GM21381 (cell line): ENCODE results near the gene ADAM33.

Experiments
- ATAC-seq: cut with Tn5 transposase; IDR thresholded peaks from one replicate; pipeline ENCODE4 v1.9.1; 2021; ENCODE audit warnings: mild to moderate bottlenecking, moderate library complexity; ENCODE audit not compliant: unreplicated experiment

Gene ADAM33

DNA sequence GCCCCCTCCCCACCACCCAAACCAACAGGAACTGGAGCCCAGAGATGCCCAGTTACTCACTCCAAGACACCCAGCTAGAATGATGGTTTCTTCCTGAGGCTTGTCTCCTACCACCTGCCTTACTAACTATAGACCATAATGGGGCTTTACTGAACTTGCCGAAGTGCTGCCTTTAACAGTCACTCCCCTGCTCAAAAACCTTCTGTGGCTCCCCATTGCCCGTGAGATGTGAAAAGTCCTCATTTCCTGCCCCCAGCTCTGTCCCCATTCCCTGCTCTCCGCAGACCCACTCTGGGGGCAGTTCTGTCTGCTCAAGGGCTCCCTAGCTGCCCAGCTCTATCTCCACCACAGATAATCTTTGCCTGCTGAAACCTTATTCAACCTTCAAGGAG is 25.7 kb upstream of the ADAM33 start:
- ATAC-seq: no peak

DNA sequence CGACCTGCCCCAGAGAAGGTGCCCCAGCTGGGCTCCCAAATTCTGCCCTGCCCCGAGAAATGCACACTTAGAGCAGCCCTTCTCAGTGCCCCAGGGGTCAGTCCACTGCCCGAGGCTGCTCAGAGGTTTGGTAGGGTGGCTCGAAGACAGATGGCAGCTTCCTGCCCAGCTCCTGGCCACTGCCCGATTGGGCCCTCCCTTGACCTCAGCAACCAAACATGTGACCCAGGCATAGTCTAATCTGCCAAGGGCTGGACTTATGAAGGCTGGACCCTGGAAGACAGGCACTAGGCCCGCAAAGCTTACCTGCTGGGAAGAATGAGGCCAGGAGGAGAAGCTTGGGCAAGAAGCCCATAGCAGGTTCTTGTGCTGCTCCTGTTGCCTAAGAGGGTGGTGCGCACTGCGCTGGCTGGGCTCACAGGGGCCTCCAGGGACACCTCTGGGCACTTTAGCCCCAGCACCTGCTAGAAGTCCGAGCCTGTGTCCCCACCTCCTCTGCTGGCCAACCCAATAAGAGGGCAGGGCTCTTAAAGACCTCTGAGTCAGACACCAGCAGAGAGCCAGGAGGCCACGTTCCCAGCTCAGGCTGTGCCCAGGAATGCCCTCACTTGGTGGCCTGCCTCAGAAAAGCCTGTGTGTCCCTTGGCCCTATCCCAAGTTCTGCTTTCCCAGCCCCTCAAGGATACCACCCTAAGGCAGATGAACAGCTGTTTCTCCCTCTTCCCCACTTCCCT is 25.1 kb upstream of the ADAM33 start:
- ATAC-seq: no peak

DNA sequence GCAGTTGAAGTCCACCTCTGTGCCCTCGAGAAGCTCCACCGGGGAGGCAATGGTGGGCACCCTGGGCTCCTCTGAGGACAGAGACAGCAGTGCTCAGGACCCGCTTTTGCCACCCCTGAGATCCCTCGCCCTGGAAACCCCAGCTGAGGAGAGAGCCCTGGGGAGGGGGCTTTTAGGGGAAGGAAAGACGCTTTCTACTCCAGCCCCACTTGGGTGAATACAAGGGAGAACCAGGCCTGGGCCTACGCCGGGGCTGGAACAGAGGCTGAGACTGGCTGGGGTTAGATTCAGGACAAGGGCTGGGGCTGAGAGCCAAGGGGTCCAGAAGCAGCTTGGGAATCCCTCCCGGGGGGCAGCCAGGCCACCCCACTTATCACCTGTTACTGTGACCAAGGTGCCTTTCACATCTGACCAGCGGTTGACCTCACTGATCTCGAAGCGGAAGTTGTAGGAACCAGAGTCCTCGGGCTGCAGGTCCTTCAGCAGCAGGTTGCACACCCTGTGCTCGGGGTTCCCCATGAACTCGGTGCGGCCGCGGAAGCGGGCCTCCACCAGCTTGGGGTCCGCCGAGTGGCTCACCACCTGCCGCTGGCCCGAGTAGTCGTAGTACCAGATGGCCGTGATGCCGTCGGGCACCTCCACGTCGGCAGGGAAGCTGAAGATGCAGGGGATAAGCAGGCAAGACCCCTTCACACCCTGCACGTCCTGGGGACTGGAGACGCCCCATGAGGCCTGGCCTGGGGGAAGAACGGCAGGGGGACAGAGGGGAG is 24.3 kb upstream of the ADAM33 start:
- no peak for ATAC-seq

DNA sequence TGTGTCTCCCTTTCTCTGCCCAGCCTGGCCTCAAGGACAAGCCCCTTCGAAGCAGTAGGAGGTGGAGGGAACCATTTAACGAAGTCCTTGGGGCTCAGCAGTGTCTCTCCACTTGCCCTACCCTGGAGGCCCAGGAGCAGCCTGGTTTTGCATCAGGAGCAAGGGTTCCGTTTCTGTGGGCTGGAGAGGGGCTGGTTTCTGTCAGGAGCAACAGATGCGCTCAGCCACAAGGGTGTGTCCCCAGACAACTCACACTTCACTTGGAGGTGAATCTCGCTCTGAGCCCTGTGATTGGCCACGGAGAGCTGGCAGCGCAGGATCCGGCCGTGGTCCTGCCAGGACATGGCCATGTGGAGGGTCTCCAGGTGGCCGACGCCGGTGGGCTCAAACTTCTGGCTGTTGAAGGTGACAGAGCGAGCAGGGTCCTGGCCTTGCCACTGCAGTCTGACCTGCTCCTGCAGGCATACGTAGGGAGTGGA is 23.7 kb upstream of the ADAM33 start:
- ATAC-seq: no peak

DNA sequence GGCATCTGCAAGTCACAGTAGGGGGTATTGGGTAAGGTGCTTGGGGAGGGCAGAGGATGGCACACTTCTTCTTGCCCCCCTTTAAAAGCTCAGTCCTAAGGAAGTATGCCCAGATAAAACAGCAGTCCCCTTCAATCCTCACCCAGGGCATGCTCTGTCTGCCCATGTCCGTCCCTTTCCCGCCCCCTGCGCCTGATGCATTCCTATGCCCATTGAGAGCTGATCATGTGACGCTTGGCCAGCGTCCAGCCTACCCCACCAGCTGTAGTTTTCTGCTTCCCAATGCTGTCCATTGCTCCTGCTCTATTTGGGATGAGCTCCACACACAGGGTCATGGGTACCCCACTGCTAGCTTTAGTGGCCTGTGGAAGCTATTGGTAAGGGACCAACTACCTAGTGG is 22.3 kb upstream of the ADAM33 start:
- ATAC-seq: no peak

DNA sequence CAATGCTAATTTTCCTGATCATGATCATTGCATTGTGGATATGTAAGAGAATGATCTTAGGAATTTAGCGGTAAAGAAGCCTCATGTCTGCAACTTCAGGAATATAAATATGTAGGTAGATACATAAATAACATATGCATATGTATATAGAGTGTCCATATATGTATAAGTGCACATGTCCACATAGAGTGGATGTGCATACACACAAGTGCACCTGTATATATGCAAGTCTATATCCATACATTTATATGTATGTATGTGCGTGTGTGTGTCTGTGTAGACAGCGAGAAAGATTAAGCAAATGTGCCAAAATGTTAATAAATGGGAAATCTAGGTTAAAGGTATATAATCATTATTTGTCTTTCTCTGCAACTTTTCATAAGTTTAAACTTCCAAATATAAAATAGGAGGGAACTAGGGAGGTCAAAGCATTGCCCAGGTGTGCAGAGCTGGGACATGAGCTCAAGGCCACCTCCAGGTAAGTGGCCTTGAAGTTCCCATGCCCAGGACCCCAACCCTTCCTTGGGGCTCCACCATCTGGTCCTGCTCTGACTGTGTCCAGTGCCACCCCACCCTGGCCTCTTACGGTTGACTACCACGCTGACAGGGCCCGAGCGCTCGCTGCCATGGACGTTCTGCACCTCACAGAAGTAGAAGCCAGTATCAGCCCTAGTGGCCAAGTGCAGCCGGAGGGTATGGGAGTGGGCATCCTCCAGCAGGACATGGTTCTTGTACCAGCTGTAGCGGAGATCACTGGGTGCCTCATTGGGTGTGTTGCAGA is 21.0 kb upstream of the ADAM33 start:
- no peak for ATAC-seq

DNA sequence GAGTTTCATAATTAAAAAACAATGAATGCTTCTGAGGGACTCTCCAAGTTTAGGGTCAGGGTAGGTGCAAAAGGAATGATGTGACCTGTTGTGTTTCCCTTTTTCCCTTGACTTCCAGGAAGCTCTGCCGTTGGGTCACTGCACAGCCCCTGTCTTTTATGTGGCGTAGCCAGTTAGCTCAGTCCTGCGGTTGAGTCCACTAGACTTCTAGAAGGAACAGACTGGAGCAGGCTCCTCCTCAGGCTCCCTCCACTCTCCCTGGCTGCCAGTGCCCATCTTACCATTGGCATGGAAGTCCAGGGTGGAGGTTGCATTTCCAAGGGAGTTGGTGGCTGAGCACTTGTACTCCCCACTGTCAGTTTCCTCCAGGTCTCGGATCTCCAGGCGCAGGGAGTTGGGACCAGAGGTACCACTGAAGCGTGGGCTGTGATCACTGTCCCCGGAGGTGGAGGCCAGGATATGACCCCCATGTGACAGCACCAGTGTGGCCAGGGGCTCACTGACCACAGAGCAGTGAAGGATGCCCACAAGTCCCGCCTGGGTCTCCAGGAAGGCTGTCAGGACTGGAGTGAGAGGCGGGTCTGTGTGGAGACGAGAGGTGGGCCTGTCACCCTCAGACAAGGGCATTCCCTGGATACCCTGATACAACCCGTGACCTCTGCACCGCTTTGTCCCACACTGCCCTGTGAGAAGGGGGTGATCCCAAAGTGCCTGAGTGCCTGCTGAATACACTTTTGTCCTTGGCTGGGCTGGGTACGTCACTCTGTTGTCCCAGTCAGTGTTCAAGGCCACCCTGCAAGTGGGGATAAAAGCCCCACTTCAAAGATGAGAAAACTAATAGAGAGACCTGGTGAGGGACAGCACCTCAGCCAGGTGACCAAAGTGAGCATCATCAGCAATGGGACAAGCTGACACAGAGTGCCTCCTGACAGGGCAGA is 19.5 kb upstream of the ADAM33 start:
- ATAC-seq: no peak

DNA sequence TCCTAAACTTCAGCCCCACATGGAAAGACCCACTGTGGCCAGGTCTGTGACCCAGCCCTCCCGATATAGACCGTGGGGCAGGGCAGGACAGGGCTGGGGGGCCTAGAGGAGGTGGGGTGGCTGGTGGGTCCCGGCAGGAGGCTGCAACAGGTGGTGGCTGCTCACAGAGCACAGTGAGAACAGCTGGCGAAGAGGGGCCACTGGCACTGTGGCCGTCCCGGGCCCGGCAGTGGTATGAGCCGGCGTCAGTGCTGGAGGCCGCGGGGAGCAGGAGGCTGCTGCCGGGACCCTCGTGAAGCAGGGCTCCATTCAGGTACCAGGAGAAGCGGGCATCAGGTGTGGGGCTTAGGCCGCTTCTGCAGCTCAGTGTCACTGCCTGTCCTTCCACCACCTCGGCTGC is 17.2 kb upstream of the ADAM33 start:
- ATAC-seq: no peak

DNA sequence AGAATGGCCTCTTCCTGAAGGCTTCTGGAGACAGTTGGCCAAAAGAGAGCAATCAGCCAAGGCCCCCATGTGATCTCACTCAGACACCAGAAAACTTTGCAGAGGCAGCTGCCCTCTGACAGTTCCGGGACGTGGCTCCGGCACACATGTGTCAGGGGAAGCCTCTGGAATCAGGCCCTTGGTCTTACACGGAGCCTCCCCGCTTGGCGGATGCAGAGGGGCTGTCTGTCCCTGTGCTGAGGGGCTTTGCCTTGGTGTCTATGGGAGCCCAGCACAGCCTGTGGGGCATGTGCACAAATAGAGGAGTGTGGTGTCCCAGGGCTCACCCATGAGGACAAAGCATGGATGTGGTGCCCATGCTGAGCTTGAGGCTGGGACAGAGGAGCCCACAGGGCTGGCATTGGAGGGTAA is 16.8 kb upstream of the ADAM33 start:
- ATAC-seq: no peak

DNA sequence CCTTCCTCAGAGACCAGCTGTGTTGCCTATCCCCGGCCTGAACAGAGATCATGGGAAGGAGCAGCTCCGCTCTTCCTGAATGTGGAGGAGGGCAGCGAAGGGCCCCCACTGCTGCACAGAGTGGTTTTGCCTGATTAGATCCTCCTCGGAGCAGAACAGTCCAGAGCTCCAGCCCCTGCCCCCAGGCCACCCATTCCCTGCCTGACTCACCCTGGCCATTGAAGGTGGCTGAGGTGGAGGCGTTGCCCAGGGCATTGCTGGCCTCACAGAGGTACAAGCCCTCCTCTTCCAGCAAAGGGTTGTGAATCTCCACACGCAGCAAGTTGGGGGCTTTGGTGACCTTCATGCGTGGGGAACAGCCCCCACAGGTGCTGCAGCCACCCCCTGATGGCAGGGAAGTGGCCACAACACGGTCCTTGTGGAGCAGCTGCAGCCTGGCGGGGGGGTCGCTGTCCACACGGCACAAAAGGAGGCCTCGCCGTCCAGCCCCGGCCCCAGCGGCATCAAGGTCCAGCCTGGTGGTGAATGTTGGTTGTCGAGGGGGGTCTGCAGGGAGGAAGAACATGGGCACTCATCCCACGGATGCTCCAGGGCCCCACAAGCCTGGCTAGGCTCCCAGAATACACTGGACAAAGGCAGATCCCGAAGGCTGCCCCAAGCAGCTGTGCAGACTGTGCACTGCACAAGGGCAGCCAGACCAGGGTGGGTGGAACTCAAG is 15.9 kb upstream of the ADAM33 start:
- ATAC-seq: no peak

DNA sequence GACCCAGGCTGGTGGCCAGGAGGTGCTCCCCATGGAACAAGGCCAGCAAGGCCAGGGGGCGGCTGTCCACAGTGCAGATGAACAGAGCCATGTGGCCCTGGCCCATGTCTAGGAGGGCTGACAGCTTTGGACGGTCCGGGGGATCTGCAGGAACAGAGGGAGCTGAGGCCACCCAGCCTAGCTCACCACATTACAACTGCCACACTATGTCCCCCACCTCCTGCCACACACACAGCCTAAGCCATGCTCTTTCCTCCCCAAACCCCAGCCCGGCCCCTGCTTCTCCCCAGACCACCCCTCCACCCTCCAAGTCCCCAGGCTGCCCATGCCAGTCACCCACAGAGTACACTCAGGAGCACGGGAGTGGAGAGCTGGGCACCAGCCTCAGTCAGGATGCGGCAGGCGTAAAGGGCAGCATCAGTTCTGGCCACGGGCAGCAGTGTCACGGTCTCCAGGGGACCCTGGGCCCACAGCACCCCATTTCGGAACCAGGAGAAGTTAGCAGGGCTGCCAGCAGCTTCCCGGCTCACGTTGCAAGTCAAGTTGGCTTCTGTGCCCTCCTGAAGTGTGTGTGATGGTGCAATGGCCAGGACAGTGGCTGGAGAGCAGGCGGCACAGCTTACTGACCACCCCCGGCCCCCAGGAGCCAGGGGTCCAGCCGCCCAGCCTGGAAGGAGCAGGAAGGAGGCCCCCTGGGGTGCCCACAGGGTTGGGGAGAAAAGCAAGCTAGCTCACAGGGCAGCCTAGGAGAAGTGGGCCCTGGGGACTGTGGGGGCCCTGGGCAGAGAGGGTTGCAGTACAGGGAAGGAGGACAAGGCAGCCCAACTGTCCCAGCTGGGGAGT is 15.2 kb upstream of the ADAM33 start:
- no peak for ATAC-seq

DNA sequence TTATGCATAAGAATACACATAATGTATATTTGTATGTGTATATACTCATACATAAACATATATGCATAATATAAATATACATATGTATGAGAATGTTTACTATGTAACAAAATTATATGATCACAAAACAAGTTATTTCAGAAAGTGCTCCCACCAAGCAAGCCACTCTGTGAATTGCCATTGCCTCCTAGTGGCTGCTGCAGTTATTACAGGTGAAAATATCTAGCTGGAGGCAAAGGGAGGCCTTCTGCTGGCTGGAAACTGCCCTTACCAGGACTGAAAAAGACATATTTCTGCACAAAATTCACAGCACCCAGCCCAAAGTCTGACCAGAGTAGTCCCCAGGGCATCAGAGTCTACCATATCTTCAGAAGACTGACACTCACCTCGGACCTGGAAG is 14.4 kb upstream of the ADAM33 start:
- no peak for ATAC-seq

DNA sequence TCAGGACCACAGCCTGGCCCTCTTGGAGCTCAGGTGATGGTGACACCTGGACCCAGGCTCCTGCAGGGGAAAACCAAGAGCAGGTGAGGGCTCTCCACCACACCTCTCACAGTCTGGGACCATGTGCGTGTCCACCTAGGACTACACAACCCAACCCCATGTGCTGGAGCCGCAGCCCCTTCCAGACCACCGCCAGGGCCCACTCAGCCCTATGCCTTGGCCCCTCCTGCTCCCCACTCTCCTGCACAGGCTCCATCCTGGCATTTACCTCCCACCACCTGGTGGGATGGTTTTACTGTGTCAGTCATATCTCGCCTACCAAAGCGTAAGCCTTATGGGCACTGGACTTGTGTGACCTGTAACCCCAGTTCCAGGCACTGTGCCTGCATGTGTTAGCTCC is 13.1 kb upstream of the ADAM33 start:
- no peak for ATAC-seq

DNA sequence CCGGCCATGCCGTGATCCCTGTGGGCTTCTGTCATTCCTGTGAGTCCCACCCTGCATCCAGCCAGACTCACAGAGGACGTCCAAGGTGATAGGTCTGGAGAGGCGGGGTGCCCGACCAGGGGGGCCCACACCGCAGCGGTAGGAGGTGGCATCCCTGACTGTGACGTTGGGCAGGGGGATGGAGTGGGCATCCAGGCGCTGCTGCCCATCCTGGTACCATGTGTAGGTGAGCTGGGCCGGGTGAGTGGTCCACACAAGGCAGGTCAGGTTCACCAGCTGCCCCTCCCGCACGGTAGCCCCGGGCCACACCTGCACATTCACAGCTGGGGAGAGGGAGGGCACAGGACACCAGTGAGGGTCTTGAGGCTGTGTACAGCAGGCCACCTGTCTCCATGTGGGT is 11.6 kb upstream of the ADAM33 start:
- no peak for ATAC-seq

DNA sequence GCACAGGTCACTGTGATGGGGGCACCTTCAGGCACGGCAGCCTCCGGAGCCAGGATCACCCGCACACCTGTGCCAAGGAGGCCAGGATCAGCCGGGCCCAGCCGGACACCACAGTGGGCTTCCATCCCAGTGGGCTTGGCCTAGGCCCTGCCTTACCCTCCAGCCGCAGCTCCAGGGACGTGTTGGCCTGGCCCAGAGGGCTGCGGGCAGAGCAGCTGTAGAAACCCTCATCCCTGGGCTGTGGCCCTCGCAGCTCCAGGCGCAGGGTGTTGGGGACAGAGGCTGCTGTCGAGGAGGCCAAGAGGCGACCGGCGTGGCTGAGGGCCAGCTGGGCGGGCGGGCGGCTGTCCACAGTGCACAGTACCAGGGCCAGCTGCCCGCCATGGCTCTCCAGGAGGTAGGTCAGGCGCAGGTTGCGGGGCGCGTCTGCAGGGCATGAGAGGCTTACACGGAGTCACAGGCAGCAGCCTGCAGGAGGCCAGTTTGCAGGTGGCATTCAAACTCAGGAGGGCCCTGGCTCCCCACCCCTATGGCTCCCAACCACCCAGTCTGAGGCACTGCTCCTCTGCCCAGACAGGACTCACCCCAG is 11.0 kb upstream of the ADAM33 start:
- ATAC-seq: no peak

DNA sequence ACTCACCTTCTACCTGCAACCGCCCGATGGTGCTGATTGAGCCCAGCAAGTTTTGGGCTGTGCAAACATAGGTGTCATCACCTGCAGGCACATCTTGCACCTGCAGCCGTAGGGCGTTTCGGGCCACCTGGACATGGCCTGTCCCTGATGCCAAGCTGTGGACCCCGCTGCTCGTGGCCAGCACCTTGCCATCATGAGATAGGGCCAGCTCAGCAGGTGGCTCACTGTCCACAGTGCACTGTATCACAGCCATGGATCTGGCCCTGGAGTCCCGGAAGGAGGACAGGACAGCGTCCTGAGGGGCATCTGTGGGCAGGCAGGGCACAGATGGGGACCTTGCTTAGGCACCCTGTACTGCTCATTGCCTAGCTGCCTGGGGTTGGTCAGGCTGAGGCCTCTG is 10.1 kb upstream of the ADAM33 start:
- no peak for ATAC-seq

DNA sequence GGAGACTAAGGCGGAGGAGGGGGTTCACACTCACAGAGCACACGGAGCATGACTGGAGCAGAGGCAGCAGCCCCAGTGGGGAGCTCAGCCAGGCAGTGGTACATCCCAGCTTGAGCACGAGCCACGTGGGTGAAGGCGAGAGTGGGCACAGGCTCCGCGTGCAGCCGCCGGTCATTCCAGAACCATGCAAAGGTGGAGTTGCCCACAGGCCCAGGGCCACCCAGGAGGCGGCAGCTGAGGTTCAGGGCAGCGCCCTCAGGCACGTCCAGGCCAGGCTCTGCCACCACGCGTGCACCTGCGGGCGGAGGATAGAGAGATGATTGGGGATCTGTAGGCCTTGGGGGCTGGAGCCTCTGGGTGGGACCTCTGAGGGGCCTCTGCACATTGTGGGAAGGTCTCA is 9.5 kb upstream of the ADAM33 start:
- ATAC-seq: no peak

DNA sequence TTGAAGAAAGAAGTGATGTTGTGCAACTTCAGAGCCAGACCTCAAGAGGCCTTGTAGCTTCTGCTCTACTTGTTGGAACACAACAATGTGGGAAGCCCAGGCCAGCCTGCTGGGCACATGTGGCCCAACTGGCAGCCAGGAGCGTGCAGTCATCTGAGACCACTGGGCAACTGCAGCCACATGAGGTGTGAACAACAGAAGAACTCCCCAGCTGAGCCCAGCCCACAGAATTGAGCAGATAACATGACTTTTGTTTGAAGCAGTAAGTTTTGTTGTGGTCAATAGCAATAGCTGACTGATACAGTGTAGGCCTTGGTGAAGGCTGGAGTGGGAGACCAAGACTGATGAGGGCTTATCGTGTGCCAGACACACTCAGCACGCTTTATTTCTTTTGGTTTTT is 8.6 kb upstream of the ADAM33 start:
- ATAC-seq: no peak

DNA sequence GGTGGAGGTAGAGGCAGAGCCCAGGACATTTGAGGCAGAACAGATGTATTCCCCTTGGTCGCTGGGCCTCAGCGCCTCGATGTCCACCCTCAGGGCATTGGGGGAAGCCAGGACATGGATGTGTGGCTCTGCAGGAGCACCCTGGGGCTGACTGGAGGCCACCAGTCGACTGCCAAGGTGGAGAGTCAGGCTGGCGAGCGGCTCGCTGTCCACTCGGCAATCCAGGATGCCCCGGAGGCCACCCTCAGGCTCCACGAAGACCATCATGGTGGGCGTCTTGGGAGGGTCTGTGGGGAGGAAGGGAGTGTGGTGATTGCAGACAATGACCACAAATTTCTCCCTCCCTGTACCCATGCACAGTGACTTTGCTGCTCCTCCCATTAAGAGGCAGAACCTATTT is 8.2 kb upstream of the ADAM33 start:
- no peak for ATAC-seq
